Daoy (cell line): ENCODE results near the gene PRKCI. TPM values are rescaled to one million over a fixed set of nuclear protein-coding genes. Genes with fewer than 3 reads are reported as not detected.
"Not testable (repeated sequence)": the region's sequence is repeated elsewhere in the genome, so short reads cannot be mapped to it uniquely, and the experiment has no call there.

Experiments used
- DNase-seq: peaks from one replicate; pipeline ENCODE4 v3.0.0-alpha.2; 2015; ENCODE audit warnings: low read depth
- total RNA-seq: library from RNA; depleted of rRNA; stranded (reverse); fragments of >200 nt; shearing (Covaris generic); gene quantifications from 2 replicates; pipeline ENCODE4 v1.2.3, GENCODE V29; 2014

Gene PRKCI
- total RNA-seq, 1 experiment from 2014 or later = 38.5 TPM

DNA sequence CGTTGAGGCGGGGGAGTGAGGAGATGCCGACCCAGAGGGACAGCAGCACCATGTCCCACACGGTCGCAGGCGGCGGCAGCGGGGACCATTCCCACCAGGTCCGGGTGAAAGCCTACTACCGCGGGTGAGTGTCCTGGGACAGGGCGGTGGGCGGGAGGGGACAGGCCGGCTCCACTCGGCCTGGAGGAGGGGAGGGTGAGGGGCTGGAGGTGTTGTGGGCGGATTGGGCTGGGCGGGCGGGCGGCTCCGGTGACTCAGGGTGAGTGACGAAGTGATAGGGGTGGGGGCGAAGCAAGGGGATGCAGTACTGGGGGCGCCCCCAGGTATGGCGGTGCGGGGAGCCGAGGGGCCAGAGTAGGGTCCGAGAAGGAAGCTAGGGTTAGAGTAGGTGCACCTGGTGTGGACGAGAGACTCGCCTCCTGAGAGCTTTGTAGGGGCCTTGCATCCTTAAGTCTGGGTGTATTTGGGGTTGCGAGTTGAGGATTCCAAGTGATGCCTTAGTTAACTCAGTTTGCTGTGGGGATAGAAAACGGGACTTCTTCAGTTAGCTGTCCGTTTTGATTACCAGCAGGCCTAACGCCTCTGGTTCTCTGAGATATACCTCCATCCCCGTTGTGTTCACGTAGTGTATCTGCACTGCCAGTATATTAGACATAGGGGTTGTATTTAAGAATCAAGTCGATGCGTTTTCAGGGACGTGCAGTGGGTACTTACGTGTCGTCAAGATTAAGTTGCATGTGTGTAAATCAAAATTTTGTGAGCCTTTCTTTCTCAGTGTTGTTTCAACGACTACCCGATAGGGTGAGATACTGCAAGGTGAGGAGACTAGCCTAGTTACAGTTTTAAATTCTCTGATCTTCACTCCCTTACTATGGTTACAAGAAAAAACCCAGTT is 670 bp downstream of the PRKCI start:
- DNase-seq = peak; percentile 57

GRCh38 chr3:170225166-170225565 is 2.9 kb downstream of the PRKCI start:
- no peak for DNase-seq

- no peak for DNase-seq
These were observed 4.3 kb downstream of the PRKCI start for GRCh38 chr3:170226426-170226960.

- DNase-seq = no peak
These were observed 6.0 kb downstream of the PRKCI start for GRCh38 chr3:170228093-170228766.

DNA sequence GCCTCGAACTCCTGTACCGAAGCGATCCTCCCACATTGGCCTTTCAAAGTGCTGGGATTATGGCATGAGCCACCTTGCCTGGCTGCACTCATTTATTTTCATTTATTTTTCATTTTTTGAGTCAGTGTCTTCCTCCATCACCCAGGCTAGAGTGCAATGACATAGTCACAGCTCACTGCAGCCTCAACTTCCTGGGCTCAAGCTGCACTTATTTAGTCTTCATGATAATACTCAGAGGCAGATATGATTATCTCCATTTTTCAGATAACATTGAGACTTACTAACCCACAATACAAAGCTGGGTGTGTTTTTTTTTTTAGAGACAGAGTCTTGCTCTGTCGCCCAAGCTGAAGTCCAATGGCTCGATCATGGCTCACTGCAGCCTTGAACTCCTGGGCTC is 10.0 kb downstream of the PRKCI start:
- no peak for DNase-seq

DNA sequence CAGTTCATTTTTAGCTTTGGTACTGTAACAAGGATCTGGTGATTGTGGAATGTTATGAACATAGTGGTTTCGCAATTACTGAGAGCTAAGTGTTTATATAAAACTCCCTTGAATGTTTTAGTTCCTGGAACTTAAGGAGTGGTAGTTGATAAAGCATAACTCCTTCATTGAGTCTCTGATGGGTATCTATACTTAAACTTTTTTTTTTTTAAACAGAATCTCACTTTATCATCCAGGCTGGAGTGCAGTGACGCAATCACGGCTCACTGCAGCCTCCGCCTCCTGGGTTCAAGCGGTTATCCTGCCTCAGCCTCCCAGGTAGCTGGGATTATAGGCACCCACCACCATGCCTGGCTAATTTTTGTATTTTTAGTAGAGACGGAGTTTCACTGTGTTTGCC is 11.3 kb downstream of the PRKCI start:
- DNase-seq = no peak

- no peak for DNase-seq
These were observed 17.9 kb downstream of the PRKCI start for GRCh38 chr3:170240142-170240541.

- DNase-seq = no peak
These were observed 18.4 kb downstream of the PRKCI start for GRCh38 chr3:170240671-170241070.

GRCh38 chr3:170244576-170244975 is 22.4 kb downstream of the PRKCI start:
- DNase-seq = no peak

GRCh38 chr3:170247875-170248274 is 25.7 kb downstream of the PRKCI start:
- DNase-seq = no peak

GRCh38 chr3:170256597-170256996 is 34.4 kb downstream of the PRKCI start:
- DNase-seq = no peak

GRCh38 chr3:170257145-170257544 is 34.9 kb downstream of the PRKCI start:
- DNase-seq = no peak

DNA sequence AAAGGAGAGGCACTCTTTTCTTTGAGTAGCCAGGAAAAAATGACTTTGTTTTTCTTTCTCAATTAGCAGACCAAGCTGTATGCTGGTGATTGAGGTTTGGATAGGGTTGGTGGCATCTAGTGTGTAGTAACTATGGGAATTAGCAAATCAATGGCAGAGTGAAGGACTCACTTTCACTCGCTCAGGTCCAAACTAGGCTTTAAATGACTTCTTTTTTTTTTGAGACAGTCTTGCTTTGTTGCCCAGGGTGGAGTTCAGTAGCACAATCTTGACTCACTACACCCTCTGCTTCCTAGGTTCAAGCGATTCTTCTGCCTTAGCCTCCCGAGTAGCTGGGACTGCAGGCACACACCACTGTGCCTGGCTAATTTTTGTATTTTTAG is 35.9 kb downstream of the PRKCI start:
- no peak for DNase-seq

- DNase-seq = no peak
These were observed 37.7 kb downstream of the PRKCI start for GRCh38 chr3:170259907-170260306.

DNA sequence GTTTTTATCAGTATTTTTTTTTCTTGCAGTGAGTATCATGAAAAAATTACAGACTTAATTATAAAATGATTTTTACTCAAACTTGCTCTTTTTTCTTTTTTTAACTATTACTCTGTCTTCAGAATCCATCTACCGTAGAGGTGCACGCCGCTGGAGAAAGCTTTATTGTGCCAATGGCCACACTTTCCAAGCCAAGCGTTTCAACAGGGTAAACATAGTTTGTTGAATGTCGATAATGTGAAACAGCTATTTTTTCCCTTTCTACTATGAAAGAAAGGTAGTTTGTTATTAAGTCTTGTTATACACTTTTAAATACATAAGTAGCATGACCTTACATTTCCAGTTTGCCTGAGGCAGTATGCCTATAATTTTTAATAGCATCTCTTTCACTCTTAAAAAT is 45.6 kb downstream of the PRKCI start:
- DNase-seq = no peak

- not testable (repeated sequence) for DNase-seq
These were observed 47.5 kb downstream of the PRKCI start for GRCh38 chr3:170269673-170270254.

GRCh38 chr3:170270282-170270881 is 48.2 kb downstream of the PRKCI start:
- DNase-seq = no peak

DNA sequence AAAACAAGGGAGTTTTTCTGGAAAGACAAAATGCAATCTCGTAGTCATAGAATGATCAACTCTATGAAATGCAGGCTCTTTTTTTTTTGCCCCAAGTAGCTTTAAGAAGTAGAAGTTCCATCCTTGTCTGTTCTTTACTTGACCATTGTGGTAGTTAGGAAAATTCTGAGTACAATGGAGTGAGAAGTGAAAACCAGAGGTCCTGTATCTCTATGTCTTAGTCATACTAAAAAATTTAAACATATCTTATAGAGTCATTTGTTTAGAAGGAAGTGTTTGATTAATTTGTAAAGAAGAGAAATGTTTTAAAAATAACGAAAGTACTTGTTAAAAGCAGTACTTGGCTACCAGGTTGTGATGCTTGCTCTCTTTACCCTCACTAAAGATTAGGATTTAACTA is 52.4 kb downstream of the PRKCI start:
- no peak for DNase-seq

- DNase-seq = no peak
These were observed 53.6 kb downstream of the PRKCI start for GRCh38 chr3:170275832-170276231.

DNA sequence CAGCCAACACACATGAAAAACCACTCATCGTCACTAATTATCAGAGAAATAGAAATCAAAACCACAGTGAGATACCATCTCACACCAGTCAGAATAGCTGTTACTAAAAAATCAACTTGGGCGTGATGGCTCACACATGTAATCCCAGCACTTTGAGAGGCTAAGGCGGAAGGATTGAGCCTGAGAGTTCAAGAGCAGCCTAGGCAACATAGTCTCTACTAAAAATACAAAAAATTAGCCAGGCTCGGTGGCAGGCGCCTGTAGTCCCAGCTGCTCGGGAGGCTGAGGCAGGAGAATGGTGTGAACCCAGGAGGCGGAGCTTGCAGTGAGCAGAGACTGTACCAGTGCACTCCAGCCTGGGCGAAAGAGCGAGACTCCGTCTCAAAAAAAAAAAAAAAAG is 55.1 kb downstream of the PRKCI start:
- DNase-seq = not testable (repeated sequence)

DNA sequence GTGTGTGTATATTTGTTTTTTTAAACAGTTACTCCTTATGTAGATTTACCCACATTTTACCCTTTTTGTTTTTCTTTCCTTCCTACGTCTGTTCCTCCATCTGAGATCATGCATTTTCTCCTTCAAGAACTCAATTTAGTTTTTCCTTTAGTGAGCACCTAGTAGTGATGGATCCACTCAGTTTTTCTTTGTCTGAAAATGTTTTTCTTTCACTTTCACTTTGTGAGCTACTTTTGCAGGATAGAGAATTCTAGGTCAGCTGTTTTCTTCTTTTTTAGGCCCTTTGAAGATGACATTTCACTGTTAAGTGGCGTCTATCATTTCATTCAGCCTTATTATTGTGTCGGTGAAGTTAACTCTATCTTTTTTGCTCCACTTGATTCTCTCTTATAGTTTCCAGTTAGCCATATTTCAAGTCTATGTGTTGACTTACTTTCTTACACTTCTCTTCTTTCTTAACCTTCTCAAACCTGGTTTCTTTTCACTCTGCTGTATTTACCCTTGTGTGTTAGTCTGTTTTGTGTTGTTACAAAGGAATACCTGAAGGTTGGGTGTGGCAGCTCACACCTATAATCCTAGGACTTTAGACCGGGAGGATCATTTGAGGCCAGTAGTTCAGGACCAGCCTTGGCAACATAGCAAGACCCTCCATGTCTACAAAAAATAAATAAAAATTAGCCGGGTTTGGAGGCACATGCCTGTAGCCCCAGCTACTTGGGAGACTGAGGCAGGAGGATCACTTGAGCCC is 55.8 kb downstream of the PRKCI start:
- DNase-seq = no peak
